Right ventricle myocardium inferior (tissue), 1 donor: ENCODE results near the gene TMEM108. TPM values are rescaled to one million over a fixed set of nuclear protein-coding genes. Genes with fewer than 3 reads are reported as not detected.

Experiments
- ATAC-seq: fragments of 200-7000 bp; cut with Tn5 transposase; one replicate; pipeline ENCODE4 v1.9.1; 2020; ENCODE audit warnings: mild to moderate bottlenecking, moderate library complexity
- DNase-seq: peaks from one replicate; pipeline ENCODE4 v3.0.0; 2021; ENCODE audit errors: missing footprints
- intact Hi-C: fragments of 100-400 bp; cut with DNase I; formaldehyde crosslinking; loops from one replicate; pipeline ENCODE4 v1.11.0; 2022
- total RNA-seq: library from RNA; stranded (reverse); fragmentation: NEBNext Ultra II Directional; extraction: Animal tissue kit (Norgen Biotek cat#: 25700); gene quantifications from one replicate; pipeline ENCODE4 v1.2.1, GENCODE V29; 2021
- donor health status: DM: no; HTN: yes; CAD: no; lungs with severe emphysema.

The TMEM108 gene
- total RNA-seq, 1 donor from 2014 or later: 2.2 TPM

DNA sequence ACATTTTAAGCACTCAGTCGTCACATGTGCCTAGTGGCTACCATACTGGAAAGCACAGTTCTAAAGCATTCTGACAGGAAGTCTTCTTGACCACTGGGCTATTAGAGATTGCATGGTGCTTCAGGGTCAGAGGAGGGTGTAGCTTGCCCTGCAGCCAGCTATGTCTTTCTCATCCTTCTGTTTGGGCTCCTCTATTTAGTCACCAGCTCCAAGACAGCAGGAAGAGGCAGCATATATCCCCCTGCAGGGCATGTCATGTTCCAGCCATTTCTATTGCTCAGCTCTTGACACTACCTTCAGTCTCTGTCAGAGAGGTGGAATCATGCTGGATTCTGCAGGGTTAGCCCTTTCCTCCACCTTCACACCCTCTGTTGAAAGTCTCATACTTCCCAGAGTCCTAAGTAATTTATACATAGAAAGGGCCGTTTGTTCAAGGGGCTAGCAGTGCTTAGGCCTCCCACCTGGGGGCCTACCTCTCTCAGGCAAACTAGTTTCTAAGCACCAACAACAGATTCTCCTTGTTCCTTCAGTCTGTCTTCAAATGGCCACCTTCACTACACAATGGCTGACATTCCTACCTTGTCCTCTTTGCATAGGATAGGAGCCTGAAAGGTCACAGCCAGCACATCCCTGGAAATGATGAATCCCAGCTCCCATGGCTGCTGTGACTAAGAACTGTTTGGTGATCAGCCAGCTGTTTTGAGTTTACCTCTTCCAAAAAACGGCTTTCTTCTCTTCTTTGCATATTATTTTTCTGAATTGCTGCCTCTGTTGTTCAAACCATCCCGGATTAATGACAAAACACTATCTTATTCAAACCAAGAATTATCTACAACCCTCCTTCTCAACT, 246.0 kb downstream of the TMEM108 start:
- DNase-seq (no peak), ATAC-seq (no peak)
- intact Hi-C loops: no loop called here

DNA sequence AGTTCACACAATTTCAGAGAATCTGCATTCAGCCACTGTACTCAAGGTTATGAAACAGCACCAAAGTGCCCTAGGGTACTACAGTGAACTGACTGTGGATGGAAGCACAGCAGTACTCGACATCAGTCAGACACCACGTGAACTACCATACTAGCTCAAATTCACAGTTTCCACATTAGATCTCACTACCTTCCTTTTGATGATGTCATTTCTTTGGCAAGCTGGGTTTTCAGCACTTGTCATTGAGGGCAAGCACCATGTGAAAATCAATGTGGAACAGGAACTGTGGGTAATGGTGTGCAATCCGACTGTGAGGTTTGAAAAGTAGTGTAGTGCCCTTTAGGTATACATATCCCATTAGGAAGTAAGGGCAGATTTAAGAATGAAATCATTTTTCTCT, 251.1 kb downstream of the TMEM108 start:
- intact Hi-C loops: no loop called here
- no peak for DNase-seq
- ATAC-seq: no peak

DNA sequence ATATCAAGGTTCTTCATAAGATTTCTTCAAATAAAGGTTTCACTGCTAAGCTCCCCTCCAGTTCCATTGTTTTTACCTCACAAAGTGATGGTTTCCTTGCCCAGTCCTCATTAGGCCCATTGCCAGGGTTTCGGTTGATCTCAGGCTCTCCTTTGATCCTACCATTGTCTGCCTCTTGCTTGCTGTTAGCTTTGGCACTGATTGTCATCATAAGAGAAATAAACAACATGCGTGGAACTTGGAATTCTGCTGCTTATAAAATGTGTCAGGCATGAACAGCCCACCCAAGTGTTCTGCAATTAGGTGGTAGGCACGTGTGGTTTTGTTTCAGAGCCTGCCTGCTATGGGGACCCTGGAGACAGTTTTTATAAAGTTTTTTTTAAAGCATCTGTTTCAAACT, 254.1 kb downstream of the TMEM108 start:
- DNase-seq: no peak
- no peak for ATAC-seq
- intact Hi-C loops: no loop called here

DNA sequence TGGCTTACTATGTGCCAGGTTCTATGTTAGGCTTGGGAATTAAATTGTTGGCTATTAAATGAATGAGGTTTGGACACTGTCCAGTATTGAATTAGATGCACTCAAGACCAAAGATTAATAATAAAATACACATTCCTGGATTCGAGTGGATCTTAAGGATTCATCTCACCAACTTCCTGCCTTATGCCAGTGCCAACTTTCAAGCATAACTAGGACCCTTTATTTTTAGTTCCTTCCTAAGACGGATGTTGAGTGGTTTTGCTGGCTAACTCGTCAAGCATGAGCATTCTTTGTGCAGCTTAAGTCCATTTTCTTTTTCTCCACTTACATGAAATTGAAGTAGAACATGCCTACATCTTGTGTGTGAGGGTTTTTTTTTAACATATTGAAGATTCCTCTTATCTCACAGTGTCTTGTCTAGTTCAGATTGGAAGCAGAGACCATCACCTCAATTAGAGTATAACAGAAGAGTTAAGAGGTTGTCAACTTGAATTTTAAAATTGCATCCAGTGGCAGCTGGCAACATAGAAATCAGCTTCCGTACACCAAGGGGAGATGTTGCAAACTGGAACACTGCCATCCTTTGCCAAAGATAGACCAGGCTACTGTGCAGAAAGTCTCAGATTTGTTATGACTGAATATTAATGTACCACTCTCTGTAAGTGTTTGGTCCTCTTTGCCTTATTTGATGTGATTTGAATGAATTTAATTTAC, 255.4 kb downstream of the TMEM108 start:
- intact Hi-C loops: no loop called here
- DNase-seq (no peak), ATAC-seq (no peak)

DNA sequence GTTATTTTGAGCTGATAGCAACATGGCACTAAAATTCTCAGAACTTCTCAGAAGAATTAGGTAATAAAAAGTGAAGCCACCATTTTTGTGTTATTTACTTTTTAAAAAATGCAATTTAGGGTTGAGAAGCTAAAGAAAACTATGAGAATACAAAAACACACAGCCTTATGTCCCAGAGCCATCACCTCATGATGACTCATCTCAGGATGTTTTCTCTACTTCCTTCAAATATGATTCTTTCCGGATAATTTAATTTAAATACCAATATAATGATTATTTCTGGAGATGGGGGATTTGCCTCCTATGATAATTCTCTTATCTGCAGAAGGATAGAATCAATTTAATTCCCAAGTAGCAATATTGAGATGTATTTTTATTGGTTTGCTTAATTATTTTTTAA, 256.1 kb downstream of the TMEM108 start:
- no peak for ATAC-seq
- intact Hi-C loops: no loop called here
- DNase-seq: no peak

DNA sequence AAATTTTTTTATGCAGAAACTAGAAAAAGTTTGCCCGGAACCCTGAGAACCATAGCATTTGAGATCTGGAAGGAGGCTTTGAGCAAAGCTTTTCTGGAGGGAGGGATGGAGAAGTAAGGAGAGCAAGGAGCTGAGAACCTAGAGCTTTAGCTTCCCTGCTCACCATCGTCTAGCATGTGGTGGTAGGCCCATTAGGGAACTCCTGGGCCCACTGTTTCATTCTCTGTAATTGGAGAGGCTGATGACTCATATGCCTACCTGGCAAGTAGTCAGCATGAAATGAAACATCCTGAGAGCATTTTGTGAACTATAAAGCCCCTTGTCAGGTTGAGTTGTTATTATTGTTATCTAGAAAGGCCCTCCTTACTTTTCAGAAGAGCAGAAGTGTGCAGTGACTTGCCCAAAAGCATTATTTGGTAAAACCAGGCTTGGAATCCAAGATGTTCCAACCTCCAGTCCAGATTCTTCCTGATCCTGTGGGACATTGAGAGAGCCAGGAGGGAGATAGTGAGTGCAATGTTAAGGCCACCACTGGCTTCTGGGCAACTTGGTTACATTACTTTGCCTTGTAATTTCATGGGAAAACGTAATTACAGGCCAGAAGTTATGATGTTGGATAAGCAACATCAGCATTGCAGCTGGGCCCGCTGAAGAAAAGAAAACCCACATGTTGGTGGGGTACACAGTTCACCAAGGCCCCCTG, 257.2 kb downstream of the TMEM108 start:
- peak; percentile 80 for ATAC-seq
- intact Hi-C loops: no loop called here

DNA sequence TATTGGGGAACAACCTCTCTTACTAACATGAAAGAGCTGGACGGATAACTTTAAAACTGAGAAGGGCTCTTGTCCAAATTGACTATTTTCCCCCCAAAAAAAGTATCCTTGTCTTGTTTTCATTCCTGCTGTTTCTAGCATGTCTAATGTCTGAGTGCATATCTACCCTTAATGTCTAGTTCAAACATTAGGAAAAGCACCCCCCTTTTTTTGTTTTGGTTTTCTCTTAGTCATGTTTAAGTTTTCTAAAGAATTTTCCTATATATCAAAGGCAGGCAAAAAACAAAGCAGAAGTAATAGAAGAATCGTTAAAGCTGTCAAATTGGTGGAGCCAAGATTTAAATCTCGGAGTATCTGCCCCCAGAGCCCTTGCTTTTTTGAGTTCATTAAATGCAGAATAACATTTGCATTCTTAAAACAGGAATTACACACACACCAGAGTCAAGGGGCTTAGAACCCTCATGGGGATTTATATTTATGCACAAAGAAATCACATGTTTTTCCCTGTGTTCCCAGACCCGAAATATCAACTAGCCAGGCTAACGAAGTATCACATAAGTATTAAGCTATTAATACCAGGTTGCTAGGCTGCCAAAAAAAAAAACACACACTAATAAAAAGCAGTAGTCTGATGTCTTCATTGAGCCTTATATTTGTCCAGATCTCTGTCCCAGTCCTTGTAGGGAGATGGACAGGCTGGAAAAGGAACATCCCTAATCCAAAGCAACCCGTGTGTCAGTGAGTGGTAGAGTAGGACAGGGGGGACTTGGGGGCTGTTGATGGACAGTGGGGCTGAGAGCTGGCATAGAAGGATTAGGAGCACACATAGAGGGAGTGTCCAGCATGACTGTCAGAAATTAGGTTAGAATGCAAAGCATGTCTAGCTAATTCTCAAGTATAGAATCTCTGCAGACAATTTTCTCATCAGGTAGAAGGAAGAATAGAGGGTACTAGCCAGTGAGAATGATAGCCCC, 258.0 kb downstream of the TMEM108 start:
- ATAC-seq: peak; percentile 63
- intact Hi-C loops: no loop called here
- no peak for DNase-seq

More for the DNA sequence above, 257.2 kb downstream of the TMEM108 start:
- no peak for DNase-seq

DNA sequence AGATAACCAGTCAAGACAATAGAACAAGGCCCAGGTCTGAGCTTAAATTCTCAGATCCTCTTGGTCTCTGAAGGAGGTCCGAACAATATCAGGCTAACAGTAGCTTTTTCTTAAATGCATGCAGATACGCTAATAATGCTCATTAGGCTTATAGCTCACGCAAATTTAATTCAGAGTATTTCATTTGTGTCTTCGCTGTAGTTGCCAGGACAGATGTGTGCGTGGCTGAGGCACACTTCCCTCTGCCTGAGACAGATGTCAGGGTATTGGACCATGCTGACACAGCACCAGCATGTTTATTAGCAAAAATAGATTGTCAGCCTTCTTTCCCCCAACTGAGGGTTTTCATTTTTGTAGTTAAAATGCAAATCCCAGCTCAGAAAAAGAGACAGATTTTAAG, 258.8 kb downstream of the TMEM108 start:
- ATAC-seq: no peak
- intact Hi-C loops: no loop called here

DNA sequence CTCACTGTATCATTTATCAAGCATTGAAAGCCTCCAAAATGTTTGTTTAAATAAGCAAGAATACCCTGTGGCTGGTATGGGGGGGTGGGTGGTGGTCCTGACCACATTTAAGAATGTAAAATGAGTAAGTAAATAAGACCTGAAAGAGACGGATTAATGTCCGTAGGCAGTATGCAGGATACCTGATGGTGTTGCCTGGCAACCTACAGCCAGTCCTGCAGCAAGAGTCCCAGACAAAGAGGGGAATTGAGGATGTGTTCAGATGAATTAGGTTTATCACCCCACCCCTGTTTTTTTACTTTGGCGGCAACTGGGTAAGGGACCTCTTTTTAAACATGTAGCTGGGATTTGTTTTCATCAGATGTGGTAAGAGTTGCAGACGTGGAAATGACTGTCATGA, 261.9 kb downstream of the TMEM108 start:
- no peak for DNase-seq
- ATAC-seq: no peak
- intact Hi-C loops: no loop called here

More for the DNA sequence above, 258.8 kb downstream of the TMEM108 start:
- no peak for DNase-seq

DNA sequence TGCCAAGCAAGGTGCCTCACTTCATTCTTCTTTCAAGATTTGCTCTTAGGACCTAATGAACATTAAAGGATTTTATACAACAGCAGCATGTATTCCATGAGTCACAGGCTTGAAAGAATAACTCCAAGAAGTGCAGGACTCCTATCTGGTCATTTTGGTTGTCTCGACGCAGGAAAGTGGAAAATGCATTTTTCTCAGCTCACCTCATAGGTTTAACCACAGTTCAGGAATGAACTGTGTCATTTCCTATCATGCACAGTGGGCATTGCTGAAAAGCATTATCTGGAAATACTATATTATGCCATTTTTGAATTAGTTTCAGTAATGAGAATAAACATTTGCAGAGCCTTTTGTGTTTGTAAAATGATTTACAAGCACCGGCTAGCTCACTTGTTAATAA, 263.0 kb downstream of the TMEM108 start:
- DNase-seq (no peak), ATAC-seq (no peak)
- intact Hi-C loops: no loop called here

DNA sequence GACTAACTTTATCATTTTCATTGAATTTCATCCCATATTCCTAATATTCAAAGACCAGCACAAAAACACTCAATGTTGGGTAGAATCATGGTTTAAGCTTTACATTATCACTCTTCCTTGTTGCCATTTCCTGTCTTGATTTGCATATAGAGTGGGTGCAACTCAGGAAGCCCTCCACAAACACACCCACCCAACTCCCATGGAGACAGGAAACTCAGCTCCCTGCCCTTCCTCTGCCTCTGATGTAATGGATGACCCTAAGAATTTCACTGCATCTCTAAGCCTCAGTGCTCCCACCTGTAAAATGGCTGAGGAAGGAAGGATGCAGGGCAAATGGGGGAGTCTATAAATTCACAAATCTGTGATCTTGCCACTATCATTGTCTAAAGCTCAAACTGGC, 263.5 kb downstream of the TMEM108 start:
- no peak for ATAC-seq
- DNase-seq: no peak
- intact Hi-C loops: no loop called here

DNA sequence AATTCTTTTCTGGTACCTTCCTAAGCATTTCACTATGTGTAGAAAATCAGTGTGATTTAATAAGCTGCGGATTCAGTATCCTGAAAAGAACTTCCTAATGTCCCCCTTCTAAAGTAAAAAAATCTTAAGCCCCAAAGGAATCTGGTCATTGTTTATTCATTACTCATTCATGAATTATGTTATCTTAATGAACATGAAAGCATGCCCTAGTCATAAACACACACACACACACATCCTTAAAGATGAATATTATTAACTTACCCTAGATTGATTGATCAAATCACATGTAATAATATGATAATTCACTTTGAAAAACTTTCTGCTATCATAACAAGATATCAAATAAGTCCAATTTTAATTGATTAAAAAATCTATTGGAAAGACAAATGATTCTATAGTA, 265.2 kb downstream of the TMEM108 start:
- DNase-seq (no peak), ATAC-seq (no peak)
- intact Hi-C loops: no loop called here

DNA sequence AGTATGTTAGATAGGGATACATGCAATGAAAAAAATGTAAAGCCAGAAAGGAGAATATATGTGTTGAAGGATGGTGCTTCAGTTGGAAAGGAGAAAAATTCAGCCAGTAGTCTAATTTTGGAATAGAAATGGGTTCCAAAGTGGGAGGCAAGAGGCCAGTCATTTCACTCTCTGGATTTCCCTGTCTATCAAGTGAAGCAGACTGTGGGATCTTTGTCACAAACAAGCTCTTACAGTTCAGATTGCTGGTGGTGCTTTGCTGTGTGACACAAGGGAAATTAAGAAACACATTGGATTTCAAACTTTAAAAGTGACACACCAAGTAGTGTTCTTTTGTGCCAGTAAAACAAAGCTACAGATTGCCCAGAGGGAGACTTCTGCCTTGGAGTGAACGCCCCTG, 279.7 kb downstream of the TMEM108 start:
- DNase-seq: no peak
- intact Hi-C loops: no loop called here
- ATAC-seq: no peak

DNA sequence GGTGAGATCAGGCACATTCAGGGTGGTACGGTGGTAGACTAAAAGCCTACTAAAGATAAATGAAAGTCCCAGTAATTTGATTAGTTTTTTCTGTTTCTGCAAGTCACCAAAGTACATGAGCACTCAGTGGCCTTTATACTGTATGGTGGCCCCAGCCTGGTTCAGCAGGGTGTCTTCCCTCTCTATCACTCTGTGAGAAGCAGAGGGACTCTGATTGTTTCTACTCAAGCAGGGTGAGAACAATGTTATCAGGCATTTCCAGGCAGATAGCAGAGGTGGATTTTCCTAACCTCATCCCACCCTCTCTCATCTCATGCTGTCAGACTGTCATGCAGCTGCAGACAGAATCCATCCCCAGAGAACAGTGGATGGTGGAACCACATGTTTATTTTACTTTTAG, 290.2 kb downstream of the TMEM108 start:
- intact Hi-C loops: no loop called here
- DNase-seq (no peak), ATAC-seq (no peak)

DNA sequence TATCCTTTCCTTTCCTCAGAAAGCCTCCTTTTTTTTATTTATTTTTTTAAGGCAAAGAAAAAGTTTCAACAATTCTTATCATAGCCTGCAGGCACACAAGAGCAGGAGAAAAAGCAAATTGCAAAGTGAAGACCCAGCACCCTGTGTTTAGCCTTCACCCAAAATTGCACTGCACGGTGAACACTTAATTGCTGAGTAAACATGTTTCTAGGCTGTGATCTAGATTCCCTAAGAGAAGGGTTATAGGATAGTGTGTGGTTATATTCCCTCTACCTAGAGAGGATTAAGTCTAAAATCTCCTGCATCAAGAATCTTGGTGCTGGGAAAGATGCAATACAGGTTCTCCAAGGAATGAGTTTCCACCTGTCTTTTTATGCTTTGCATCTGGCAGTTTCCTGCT, 291.4 kb downstream of the TMEM108 start:
- intact Hi-C loops: no loop called here
- ATAC-seq: no peak
- no peak for DNase-seq

DNA sequence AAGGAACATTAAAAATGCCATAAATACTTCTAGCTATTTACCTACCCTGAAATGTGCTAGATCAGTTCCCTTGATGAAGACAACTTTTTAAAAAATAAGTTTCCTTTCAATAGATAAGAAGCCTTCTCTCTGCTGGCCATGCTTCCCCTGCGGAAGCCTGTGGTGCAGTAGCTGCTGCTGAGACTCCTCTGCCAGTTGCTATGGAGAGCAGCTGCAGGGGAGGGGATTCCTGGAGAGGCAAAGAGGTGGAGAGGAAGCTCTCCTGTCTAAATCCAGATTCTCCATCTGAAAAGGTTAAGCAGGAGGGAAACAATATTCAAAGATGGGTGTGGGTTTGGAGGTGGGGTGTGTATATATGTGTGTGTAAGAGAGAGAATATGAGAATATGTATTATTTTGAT, 291.9 kb downstream of the TMEM108 start:
- ATAC-seq (no peak), DNase-seq (no peak)
- intact Hi-C loops: no loop called here

DNA sequence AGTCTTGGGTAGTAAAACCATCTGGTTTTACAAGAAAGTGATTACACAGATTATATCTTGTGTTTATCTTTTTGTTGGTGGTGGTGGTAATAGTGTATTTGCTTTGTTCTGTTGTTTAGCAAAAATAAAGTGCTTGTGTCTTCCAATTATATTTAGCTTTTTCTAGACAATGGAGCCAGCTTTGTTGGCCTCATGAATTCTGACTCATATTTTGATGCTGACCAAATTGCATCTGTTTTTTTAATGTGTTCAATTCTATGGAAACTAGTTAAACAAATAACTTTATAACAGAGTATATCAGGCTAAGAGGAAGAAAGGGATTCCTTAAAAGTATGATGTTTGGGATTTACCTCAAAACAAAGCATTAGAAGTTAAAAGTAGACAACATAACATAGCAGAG, 292.3 kb downstream of the TMEM108 start:
- intact Hi-C loops: no loop called here
- ATAC-seq: no peak
- no peak for DNase-seq

DNA sequence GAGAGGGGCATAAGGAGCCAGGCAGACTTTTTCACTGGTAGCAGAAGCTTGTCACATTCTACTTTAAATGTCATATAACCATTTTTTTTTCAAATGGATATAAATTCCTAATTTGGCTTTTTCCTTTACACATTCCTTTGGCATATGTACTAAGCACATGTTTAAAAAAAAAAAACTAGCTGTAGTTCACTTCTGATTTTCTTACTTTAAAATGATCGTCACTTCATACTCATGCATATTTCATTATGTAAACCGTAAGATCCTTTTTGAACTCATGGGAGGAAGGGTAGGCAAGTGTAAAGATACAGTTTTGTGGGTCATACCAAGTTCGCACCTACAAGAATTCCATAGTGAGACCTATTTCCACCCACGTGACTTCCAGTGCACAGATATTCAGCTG, 316.5 kb downstream of the TMEM108 start:
- DNase-seq: no peak
- intact Hi-C loops: no loop called here
- no peak for ATAC-seq

DNA sequence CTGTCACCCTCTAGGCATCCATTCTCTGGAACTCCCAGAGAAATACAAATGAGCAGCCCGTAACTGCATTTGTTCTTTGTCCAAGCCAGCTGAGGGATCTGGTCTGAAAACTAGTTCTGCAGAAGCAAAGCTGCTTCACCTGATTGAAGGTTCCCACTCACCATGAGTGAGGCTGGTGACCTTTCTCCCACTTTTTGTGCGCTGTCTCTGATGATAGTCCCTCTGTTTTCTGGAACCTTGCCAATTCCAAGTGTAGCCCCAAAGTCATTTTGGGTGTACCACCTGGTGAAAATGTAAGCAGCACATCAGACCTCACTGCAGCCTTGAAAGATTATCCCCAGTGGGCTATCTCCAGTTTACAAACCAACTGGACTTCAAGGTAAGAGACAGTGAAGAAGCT, 322.3 kb downstream of the TMEM108 start:
- no peak for DNase-seq
- intact Hi-C loops: no loop called here
- no peak for ATAC-seq
